Adrenal gland (tissue), 5 donors: ENCODE data around the gene NDUFS2.

Source experiments
- POLR2A ChIP-seq, 2 donors: fragments of 450-650 bp; IDR thresholded peaks; one replicate each; pipeline ENCODE4 v1.6.1; 2017; ENCODE audit warnings: antibody characterized with exemption in 2 of 2, mild to moderate bottlenecking in 2 of 2, moderate library complexity in 1 of 2
- TF ChIP-seq, protein P1 (sequence below), 6 experiments: fragments of 450-650 bp in 4 of 6; fragments of 200-600 bp in 2 of 6; sonication (generic) in 1 of 6; IDR thresholded peaks; 1 replicate in 5 of 6; 2 replicates in 1 of 6; pipeline versions ENCODE4 v1.5.1 to v1.8.0; 2016 to 2021; ENCODE audit warnings: antibody characterized with exemption in 6 of 6, mild to moderate bottlenecking in 2 of 6, moderate library complexity in 1 of 6
- donor health status: DM: no; HTN: no; CAD: no.

DNA sequence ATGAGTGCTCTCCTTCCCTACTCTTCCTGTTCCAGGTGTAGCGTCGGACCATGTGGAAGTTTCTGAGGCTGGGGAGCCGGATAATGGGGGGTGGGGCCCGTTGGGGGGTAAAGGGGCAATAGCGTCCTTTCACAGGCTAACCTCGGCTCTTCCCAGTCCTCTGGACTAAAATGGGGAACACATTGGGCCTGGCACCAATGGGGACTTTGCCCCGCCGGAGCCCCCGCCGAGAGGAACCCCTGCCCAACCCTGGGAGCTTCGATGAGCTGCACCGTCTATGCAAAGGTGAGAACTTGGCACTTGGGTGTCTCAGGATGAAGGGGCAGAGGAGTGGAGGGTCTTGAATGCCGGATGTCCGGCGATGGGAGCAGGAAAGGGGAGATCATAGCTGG lies 24.1 kb downstream of the NDUFS2 start:
- TF ChIP-seq, protein P1, sequence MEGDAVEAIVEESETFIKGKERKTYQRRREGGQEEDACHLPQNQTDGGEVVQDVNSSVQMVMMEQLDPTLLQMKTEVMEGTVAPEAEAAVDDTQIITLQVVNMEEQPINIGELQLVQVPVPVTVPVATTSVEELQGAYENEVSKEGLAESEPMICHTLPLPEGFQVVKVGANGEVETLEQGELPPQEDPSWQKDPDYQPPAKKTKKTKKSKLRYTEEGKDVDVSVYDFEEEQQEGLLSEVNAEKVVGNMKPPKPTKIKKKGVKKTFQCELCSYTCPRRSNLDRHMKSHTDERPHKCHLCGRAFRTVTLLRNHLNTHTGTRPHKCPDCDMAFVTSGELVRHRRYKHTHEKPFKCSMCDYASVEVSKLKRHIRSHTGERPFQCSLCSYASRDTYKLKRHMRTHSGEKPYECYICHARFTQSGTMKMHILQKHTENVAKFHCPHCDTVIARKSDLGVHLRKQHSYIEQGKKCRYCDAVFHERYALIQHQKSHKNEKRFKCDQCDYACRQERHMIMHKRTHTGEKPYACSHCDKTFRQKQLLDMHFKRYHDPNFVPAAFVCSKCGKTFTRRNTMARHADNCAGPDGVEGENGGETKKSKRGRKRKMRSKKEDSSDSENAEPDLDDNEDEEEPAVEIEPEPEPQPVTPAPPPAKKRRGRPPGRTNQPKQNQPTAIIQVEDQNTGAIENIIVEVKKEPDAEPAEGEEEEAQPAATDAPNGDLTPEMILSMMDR (IDR thresholded peaks at IDR 0.05), result no peak
- no peak for TF ChIP-seq POLR2A (IDR thresholded peaks at IDR 0.05)
